22Rv1 (cell line): Measurements from ENCODE around the gene DDR2.

Source experiments
- CTCF ChIP-seq: fragments of 450-650 bp; IDR thresholded peaks from 2 replicates; pipeline ENCODE4 v1.5.1; 2017; ENCODE audit warnings: mild to moderate bottlenecking
- ZFX ChIP-seq: fragments of 450-650 bp; IDR thresholded peaks from 2 replicates; pipeline ENCODE4 v1.6.1; 2017; ENCODE audit warnings: antibody characterized with exemption, borderline replicate concordance

GRCh38 chr1:162625679-162626078 is 6.6 kb upstream of the DDR2 start:
- TF ChIP-seq CTCF (no peak), ZFX (no peak)
